Esophagus muscularis mucosa (tissue), 4 donors: Measurements from ENCODE around the gene CACNB3.

Source experiments
- CTCF ChIP-seq, 3 experiments: fragments of 200-600 bp in 2 of 3; fragments of 450-650 bp in 1 of 3; sonication (generic) in 2 of 3; IDR thresholded peaks; one replicate each; pipeline ENCODE4 v1.5.1; 2017 to 2019; ENCODE audit warnings: antibody characterized with exemption in 3 of 3, mild to moderate bottlenecking in 2 of 3, moderate library complexity in 1 of 3
- EP300 ChIP-seq: sonication (generic); formaldehyde crosslinking; IDR thresholded peaks from one replicate; pipeline ENCODE4 v1.6.1; 2017; ENCODE audit warnings: antibody characterized with exemption
- POLR2A ChIP-seq: fragments of 450-650 bp; IDR thresholded peaks from one replicate; pipeline ENCODE4 v1.6.1; 2017; ENCODE audit warnings: antibody characterized with exemption, moderate library complexity, mild to moderate bottlenecking, low read depth
- POLR2AphosphoS5 ChIP-seq, 2 donors: sonication (generic); formaldehyde crosslinking; IDR thresholded peaks; one replicate each; pipeline ENCODE4 v1.6.1; 2017; ENCODE audit warnings: antibody characterized with exemption in 2 of 2

GRCh38 chr12:48770756-48771155, 47.5 kb upstream of the CACNB3 start:
- TF ChIP-seq POLR2AphosphoS5 (IDR thresholded peaks at IDR 0.05) (no peak), POLR2A (no peak), CTCF (IDR thresholded peaks at IDR 0.05) (no peak), EP300 (no peak)
